GM18505 (cell line): Measurements from ENCODE around the gene RAD54L2.
"Not testable (repeated sequence)": the region's sequence is repeated elsewhere in the genome, so short reads cannot be mapped to it uniquely, and the experiment has no call there.

ENCODE experiments used
- ATAC-seq: cut with Tn5 transposase; IDR thresholded peaks from one replicate; pipeline ENCODE4 v1.9.1; 2021; ENCODE audit not compliant: unreplicated experiment
- POLR2A ChIP-seq: IDR thresholded peaks from 4 replicates; pipeline ENCODE4 v1.6.1; 2011; ENCODE audit warnings: borderline replicate concordance; ENCODE audit not compliant: insufficient read depth, insufficient read length; ENCODE audit errors: extremely low read depth

The RAD54L2 gene

DNA sequence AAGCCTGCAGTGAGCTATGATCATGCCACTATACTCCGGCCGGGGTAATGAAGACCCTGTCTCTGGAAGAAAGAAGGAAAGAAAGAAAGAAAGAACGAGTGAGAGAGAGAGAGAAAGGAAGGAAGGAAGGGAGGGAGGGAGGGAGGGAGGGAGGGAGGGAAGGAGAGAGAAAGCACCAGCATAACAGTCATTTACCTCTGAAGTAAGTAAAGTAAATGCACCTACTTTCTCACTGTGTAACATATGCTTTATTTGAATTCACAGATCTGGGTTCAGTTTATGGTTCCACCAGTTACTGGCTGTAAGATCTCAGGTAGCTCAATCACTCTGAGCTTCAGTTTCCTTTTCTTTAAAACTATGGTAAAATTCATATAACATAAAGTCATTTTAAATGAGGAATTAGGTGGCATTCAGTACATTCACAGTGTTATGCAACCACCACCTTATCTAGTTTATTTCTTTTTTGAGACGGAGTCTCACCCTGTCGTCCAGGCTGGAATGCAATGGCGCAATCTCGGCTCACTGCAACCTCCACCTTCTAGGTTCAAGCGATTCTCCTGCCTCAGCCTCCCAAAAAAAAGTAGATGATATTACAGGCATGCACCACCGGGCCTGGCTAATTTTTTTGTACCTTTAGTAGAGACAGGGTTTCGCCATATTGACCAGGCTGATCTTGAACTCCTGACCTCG, 16.1 kb upstream of the RAD54L2 start:
- no peak for TF ChIP-seq POLR2A
- no peak for ATAC-seq

DNA sequence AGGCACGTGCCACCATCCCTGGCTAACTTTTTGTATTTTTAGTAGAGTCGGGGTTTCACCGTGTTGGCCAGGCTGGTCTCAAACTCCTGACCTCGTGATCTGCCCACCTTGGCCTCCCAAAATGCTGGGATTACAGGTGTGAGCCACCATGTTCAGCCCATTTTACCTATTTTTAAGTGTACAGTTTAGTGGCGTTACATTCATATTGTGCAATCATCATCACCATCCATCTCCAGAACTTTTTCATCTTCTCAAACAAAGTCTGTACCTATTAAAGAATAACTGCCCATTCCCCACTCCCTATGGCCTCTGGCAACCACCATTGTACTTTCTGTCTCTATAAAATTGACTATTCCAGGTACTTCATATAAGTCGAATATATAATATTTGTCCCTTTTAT, 13.6 kb upstream of the RAD54L2 start:
- not testable (repeated sequence) for ATAC-seq

GRCh38 chr3:51530485-51530884, 8.0 kb upstream of the RAD54L2 start:
- no peak for TF ChIP-seq POLR2A
- ATAC-seq, result no peak

DNA sequence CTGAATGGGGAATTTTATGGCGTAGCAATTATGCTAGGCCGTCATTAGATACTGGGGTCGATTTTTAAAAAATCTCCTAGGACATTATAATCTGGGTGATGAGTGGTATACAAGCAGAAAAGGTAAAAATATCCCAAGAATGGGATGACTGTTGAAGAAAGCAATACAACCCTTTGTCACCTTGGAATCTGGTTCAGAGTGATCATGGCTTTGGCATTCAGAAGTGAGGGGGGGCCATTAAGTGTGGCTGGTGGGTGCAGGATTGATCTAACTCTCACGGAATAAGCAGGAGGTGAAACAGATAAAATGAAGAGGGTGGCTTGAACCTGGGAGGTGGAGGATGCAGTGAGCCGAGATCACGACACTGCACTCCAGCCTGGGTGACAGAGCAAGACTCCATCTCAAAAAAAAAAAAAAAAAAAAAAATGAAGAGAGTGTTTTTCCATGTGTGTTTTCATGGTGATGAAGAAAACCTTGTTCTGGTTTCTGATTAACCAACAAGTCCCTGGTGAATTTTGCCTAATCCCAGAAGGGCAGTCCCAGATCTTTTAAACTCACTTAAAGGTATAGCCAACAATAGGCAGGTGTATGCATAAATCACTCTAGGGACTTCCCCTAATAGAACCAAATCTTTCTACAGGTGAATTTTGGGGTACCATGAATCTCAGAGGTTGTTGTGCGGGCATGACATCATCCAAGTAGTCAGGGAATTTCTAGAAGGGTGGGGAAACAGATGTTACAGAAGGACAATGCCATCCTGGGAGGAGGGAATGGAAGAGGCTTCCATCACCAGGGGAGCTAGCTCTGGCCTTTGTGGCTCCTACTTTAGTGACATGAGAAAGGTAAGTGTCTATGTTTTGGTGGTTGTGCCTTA, 3.1 kb upstream of the RAD54L2 start:
- no peak for TF ChIP-seq POLR2A
- no peak for ATAC-seq

DNA sequence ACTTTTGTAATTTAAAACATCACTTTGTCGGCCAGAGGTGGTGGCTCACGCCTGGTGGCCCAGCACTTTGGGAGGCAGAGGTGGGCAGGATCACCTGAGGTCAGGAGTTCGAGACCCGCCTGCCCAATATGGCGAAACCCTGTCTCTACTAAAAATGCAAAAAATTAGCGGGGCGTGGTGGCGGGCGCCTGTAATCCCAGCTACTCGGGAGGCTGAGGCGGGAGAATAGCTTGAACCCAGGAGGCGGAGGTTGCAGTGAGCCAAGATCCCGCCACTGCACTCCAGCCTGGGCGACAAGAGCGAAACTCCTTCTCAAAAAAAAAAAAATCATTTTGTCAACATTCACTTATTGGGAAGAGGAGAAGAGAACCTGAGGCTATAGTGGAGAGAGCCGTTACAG, 888 bp upstream of the RAD54L2 start:
- not testable (repeated sequence) for ATAC-seq

DNA sequence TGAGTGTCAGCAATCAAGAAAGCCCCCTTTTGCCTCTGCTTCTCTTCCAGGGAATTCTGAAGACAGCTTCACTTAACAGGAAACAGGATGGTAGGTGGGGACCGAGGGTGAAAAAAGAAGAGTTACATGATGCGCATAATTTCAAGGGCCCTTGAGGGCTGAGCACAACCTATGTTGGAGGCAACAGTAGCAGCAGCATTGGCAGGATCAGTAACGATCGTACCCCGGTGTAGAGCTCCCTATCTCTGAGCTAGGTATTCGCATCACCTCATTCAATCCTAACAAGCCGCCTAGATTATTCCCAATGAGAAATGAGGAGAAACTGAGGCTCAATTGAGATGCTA, 432 bp upstream of the RAD54L2 start:
- ATAC-seq, result peak; percentile 15
- no peak for TF ChIP-seq POLR2A

GRCh38 chr3:51539291-51539941, 897 bp downstream of the RAD54L2 start:
- TF ChIP-seq POLR2A, result no peak
- ATAC-seq, result peak; percentile 25

- ATAC-seq, result not testable (repeated sequence)
These were observed 4.1 kb downstream of the RAD54L2 start for GRCh38 chr3:51542596-51542995.

DNA sequence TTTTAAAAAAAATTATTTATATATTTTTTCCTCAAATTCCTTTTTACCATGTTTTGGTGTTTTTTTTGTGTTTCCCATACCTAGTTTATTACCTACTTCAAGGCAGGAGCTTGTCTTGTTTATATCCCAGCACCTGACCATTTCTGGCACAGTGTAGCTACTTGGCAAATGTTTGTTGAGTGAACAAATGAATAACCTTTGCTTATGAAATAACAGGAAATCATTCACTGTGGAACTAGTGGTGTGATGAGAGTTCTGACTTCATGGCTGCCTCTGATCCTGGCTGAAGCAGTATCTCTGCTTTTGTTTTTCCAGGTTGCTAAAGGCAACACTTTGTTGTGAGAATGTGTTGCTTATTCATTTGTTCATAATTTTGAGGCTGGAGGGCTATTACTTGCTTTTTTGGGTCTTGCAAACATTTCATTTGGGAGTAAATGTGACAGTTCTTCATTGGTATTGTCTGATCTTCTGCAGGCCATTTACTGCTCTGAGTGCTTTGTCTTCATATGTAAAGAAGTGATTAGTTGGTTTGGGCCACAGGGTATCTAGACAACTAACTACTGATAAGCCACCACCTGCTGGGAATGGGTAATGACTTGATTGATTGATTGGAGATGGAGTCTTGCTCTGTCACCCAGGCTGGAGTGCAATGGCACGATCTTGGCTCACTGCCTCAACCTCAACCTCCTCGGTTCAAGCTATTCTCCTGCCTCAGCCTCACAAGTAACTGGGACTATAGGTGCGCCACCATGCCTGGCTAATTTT, 5.7 kb downstream of the RAD54L2 start:
- no peak for ATAC-seq
- no peak for TF ChIP-seq POLR2A

DNA sequence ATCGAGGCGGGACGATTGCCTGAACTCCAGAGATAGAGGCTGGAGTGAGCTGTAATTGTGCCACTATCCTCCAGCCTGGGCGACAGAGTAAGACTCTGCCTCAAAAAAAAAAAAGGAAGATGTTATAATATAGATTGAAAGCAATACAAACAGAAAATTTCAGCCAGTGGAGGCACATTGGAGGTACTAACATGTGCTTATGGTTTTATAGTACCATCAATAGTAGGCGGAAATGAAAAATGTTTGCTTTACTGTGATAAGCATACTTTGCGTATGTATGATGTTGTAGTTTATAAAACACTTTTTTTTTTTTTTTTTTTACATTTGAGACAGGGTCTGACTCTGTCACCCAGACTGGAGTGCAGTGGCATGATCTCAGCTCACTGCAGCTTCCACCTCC, 8.8 kb downstream of the RAD54L2 start:
- TF ChIP-seq POLR2A, result no peak
- no peak for ATAC-seq

DNA sequence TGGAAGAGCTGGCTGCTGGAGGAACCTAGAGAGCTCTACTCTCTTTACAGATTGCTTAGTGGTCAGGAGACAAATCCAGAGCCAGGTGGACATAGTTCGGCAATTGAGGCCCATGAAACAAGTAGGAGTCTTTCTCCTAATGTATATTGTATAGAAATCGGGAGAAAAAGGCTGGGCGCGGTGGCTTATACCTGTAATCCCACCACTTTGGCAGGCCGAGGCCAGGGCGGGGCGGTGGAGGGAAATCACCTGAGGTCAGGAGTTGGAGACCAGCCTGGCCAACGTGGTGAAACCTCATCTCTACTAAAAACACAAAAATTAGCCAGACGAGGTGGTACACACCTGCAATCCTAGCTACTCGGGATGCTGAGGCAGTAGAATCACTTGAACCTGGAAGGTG, 10.8 kb downstream of the RAD54L2 start:
- no peak for ATAC-seq
- TF ChIP-seq POLR2A, result no peak

- no peak for ATAC-seq
These were observed 11.7 kb downstream of the RAD54L2 start for GRCh38 chr3:51550080-51550819.

GRCh38 chr3:51557993-51558392, 19.5 kb downstream of the RAD54L2 start:
- TF ChIP-seq POLR2A, result no peak
- ATAC-seq, result no peak

More at GRCh38 chr3:51550080-51550819, 11.7 kb downstream of the RAD54L2 start:
- no peak for TF ChIP-seq POLR2A
